ENCODE data around the gene RAD51B. TPM values are rescaled to one million over a fixed set of nuclear protein-coding genes. Genes with fewer than 3 reads are reported as not detected.

The RAD51B gene
- total RNA-seq, 1 experiment from 2014 or later, result 20.0 TPM

GRCh38 chr14:68657300-68658028, 837.9 kb downstream of the RAD51B start:
- Histone ChIP-seq H2AFZ (ENCODE audit: low read depth, low read length, poor library complexity, severe bottlenecking) (no peak overlapping the region), H3K79me2 (ENCODE audit: insufficient read depth, low read length) (no peaks in the 10 kb centered on the region), H3K27me3 (ENCODE audit: insufficient read depth, low read length) (no peaks in the 10 kb centered on the region), H3K27ac (ENCODE audit: low read depth, low read length) (no peak overlapping the region; the same call in 1 of the 2 replicates), H3K9ac (ENCODE audit: low read length) (no peak overlapping the region), H3K9me3 (ENCODE audit: control insufficient read depth in 1 of 2, insufficient read depth in 1 of 2, low read depth in 1 of 2, low read length in 2 of 2) (no peaks in the 10 kb centered on the region), H3K4me2 (ENCODE audit: low read length) (no peak overlapping the region), H3K4me1 (ENCODE audit: control insufficient read depth in 1 of 2, insufficient read depth in 2 of 2, low read length in 2 of 2) (peaks cover 18 to 21% of the 10 kb centered on the region in 2 experiments; a peak in 2 of 4 replicates), H3K36me3 (ENCODE audit: control insufficient read depth in 1 of 2, insufficient read depth in 2 of 2, low read length in 2 of 2) (no peaks in the 10 kb centered on the region), H4K20me1 (ENCODE audit: insufficient read depth) (no peaks in the 10 kb centered on the region), H3K4me3 (replicated peaks in 1 of 2; ENCODE audit: low read depth in 1 of 2, low read length in 2 of 2) (no peak overlapping the region), H3K9me2 (ENCODE audit: insufficient read depth) (no peaks in the 10 kb centered on the region)
- POLR2A ChIA-PET, result interaction anchor here (0.7 kb wide), 2 partner anchors 27 to 215 kb away, joined by 4 to 5 read pairs; no protein-coding TSS in a partner anchor
- RAD21 ChIA-PET (ENCODE audit: low non-redundant PET in 1 of 2, low total read pairs in 2 of 2, uncharacterized antibody in 2 of 2, unreplicated experiment in 2 of 2), result no interaction called here
- no peak for DNase-seq (ENCODE audit: low read depth, low spot score)
- intact Hi-C loops (cut with micrococcal nuclease), result no loop called here
- ATAC-seq, result no peak
- no peak for TF ChIP-seq CBX3 (IDR thresholded peaks at IDR 0.05; ENCODE audit: low read depth)
- TF ChIP-seq FOSL1 (IDR thresholded peaks at IDR 0.05; ENCODE audit: low read depth), result no peak
- no peak for TF ChIP-seq SP1 (IDR thresholded peaks at IDR 0.05; ENCODE audit: low read depth)
- TF ChIP-seq RAD21 (IDR thresholded peaks at IDR 0.05; ENCODE audit: low read depth), result no peak
- no peak for TF ChIP-seq JUND (IDR thresholded peaks at IDR 0.05)
- no peak for TF ChIP-seq EZH2phosphoT487 (IDR thresholded peaks at IDR 0.05; ENCODE audit: borderline replicate concordance)
- no peak for TF ChIP-seq CEBPB (IDR thresholded peaks at IDR 0.05; ENCODE audit: low read depth)
- TF ChIP-seq POLR2AphosphoS5 (IDR thresholded peaks at IDR 0.05; ENCODE audit: low read depth, low read length), result no peak
- TF ChIP-seq REST (IDR thresholded peaks at IDR 0.05; ENCODE audit: low read depth), result no peak
- CTCF ChIA-PET, result no interaction called here
- BruUV-seq (replicated peaks), result no TSS peak

Data from HCT116 (cell line).